GM08714 (cell line): Measurements from ENCODE around the gene BMP2K.
A peak's percentile ranks its signal among the peaks of the same experiment; 100 is the strongest.
"Not testable (repeated sequence)": the region's sequence is repeated elsewhere in the genome, so short reads cannot be mapped to it uniquely, and the experiment has no call there.

Source experiments
- H3K4me3 ChIP-seq: fragments of 200-500 bp; sonication (Bioruptor generic); 2 replicates; pipeline ENCODE4 v1.5.1; 2014; ENCODE audit warnings: mild to moderate bottlenecking, low read length, inconsistent platforms
- ZNF274 ChIP-seq: IDR thresholded peaks from 2 replicates; pipeline ENCODE4 v1.6.1; 2012; ENCODE audit warnings: mild to moderate bottlenecking, low read depth, low read length

Gene BMP2K

DNA sequence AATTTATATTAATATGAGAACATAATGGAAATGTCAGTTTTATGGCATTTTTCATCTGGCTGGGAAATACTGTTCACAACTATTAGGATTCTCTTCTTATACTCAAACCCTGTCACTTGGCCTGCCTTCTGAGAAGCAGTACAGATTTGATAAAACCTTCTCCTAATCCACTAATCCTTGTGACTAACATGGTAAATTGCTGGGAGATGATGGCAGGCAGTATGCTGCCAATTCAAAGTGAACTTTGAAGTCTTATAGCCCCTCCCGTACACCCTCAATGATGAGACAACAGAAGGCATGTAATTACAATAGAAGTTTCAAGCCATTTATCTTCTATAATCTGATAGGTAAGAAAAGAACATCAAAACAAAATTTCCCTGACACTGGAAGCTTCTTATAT is 126.1 kb downstream of the BMP2K start:
- TF ChIP-seq ZNF274: no peak
- H3K4me3 ChIP-seq: no peak overlapping the region

DNA sequence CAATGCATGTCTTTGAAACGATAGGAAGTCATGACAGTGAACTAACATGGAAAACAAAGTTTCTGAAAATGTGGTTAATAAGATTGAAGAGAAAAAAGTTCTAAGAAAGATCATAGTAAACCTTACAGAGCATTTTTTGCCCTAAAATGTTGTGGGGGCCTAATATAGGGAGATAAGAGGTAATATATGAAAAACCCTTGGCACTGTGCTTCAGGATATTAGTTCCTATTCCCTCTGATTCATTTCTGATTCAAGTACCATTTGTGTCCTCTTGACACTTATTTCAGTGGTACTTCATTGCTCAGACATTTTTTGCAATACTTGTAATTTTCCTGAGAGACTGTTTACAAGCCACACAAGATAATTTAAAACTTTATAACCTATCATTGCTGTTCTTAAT is 128.0 kb downstream of the BMP2K start:
- no peak for TF ChIP-seq ZNF274
- no peak overlapping the region for H3K4me3 ChIP-seq

DNA sequence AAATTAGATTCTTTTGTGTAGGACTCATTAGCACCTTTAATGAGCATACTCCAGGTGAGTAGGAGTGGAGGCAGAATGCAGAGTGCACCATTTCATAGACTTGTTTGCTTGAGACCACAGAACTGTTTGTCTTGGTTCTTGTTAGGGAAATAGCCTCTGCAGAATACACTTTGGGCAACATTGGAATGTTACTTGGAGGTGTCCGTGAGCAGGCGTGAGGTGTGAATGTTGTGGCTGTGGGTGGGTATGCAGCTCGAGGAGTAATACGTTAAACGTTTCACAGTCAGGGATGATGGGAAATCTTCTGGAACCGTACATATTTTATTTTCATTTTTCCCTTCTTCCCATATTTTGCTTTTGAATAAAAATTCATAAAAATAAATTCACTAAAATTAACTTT is 131.5 kb downstream of the BMP2K start:
- no peak overlapping the region for H3K4me3 ChIP-seq
- no peak for TF ChIP-seq ZNF274

DNA sequence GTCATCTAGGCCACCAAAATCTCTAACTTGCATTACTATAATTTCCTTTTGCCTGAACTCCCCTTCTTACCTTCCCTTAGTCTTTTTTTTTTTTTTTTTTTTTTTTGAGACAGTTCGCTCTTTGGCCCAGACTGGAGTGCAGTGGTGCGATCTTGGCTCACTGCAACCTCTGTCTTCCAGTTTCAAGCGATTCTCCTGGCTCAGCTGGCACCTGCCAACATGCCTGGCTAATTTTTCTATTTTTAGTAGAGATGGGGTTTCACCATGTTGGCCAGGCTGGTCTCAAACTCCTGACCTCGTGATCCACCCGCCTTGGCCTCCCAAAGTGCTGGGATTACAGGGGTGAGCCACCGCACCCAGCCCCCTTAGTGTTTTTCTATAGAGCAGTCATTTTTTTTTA is 132.8 kb downstream of the BMP2K start:
- H3K4me3 ChIP-seq: not testable (repeated sequence)

DNA sequence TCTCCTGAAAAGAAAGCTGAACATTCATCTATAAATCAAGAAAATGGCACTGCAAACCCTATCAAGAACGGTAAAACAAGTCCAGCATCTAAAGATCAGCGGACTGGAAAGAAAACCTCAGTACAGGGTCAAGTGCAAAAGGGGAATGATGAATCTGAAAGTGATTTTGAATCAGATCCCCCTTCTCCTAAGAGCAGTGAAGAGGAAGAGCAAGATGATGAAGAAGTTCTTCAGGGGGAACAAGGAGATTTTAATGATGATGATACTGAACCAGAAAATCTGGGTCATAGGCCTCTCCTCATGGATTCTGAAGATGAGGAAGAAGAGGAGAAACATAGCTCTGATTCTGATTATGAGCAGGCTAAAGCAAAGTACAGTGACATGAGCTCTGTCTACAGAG is 134.5 kb downstream of the BMP2K start:
- no peak for TF ChIP-seq ZNF274
- H3K4me3 ChIP-seq: no peak overlapping the region

DNA sequence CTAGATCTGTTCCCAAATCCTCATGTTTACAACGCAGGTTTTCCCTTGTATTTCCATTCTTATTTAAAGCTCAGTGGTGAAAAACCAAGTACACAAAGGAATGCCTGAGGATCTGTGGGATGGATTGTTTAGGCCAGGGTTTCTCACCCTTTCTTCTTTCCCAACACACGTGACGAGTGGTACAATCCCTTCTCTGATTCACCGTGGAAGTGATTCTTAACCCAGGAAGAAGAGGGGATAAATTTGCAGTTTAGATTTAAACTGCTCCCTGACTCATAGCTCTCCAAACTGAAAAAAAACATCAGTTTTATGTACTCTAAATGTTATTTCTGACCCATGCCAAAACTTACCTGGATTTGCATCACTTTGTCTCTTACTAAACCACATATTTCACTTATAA is 146.1 kb downstream of the BMP2K start:
- H3K4me3 ChIP-seq: no peak overlapping the region
- TF ChIP-seq ZNF274: no peak

DNA sequence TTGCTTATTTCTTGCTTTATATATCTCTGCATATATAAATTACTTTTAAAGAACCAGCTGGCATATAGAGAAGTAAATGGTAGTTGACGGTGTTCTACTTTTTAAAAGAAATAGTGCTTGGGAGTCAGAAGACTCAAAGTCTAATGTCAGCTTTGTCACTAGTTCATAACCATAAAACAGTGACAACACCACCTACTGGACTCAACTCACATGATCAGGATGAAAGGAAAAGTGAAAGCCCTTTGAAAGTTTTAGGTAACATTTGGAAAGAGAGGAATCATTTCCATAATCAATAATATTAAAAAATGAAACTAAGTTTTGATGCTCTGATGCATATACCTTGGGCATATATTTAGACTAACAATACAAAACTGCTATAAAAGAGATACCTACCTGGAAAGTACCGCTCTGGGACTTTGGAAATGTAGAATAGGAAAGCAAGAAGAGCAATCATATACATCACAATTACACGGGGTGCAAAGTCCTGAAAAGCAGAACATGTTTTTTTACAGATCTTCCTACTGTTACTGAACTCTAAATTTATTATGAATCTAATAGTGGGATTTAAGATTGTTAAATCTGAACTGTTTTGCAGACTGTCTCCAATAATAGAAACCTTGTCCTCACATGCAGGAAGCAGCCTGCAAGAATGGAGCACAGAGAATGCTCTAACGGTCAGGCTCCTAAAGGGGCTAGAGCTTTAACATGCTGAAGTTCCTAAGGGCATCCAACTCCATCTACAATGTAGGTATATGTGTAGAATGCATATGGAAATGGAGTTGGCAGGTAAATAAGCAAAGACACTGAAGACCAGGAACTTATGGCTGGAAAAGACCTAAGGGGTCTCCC is 147.5 kb downstream of the BMP2K start:
- H3K4me3 ChIP-seq: no peak overlapping the region
- TF ChIP-seq ZNF274: no peak

DNA sequence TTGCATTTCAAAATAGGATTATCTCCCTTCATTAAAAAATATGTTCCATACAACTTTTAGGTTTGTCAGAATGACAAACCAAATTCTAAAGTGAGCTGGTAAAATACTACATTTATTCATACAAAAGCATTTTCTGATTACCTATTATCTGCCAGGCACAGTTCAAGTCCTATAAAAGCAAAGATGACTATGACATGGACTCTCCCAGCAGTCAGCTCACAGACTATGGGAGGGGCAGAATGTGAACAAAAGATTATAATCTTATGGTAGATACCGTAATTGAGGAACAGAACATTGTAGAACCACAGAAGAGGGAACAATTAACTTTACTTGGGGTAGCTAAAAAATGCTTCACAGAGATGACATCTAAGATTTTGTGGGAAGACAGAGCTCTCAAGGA is 150.7 kb downstream of the BMP2K start:
- no peak for TF ChIP-seq ZNF274
- no peak overlapping the region for H3K4me3 ChIP-seq

DNA sequence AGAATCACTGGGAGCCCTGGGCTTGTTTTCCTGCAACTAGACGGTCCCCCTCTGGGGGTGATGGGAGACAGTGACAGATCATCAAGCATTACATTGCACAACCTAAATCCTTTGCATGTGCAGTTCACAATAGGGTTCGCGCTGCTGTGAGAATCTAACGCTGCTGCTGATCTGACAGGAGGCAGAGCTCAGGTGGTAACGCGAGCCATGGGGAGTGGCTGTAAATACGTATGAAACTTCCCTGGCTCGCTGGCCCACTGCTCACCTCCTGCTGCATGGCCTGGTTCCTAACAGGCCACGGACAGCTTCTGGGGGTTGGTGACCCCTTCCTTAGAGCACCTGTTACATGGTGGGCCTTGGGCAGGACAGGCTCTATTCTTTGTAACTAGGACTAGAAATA is 152.7 kb downstream of the BMP2K start:
- TF ChIP-seq ZNF274: no peak

DNA sequence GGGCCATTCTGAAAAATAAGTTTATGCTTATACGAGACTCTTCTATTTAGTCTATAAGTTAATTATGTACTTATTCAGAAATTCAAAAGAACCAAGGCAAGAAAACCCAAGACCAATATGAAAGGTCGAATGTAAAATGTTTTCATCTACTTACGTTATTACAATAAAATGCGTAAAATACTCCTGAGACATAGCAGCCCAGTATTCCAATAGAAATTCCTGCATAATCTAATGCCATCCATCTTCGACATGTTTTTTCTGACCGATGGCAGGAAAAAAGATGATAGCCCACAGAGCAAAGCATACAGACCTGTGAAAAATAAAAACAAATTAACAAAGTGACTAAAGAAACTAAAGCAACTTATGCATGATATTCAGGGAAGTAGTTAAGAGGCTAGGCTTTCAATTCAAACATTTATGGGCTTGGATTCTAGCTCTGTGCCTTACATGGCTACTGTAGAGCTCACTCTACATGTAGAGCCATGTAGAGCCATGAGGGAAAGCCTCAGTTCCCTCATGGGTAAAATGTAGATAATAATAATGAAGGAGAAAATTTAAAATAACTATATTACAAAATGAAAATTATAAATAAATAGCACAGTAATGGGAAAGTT is 154.0 kb downstream of the BMP2K start:
- TF ChIP-seq ZNF274: no peak
- no peak overlapping the region for H3K4me3 ChIP-seq

More for the DNA sequence above, 152.7 kb downstream of the BMP2K start:
- no peak overlapping the region for H3K4me3 ChIP-seq

DNA sequence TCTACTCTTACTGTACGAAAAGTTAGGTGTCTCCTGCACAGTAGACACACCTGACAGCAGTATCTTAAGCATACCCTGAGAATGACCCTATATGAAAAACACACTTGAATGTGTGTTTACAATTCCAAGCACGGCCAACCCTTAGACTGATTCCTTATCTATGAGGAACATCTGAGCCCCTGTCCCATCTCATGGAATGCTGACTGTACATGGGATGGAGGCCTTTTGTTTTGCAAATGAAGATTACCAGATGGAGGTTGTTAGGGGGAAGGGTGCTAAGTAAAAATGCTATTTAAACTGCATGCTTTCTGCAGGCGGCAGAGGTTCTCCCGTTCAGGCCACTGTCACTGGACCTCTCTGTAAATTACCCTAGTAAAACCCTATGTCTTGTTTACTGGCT is 160.8 kb downstream of the BMP2K start:
- H3K4me3 ChIP-seq: no peak overlapping the region
- no peak for TF ChIP-seq ZNF274

DNA sequence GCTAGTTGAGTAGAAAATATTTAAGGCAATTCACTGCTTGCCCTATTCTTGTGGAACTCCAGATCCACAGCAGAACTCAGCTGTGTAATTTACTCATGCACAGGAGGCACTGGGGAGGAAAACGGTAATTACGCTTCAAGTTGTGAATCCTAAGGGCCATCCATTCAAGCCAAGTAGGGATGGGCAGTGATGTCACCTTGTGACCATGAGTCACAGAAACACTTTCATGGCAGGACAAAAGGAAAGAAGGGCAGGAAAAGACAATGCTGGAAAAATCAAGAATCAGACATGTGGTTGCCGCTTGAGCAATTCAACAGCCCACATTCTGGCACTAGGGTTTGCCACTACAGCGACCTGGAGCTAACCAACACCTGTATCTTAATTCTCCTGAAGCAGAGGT is 161.7 kb downstream of the BMP2K start:
- TF ChIP-seq ZNF274: no peak
- H3K4me3 ChIP-seq: no peak overlapping the region

DNA sequence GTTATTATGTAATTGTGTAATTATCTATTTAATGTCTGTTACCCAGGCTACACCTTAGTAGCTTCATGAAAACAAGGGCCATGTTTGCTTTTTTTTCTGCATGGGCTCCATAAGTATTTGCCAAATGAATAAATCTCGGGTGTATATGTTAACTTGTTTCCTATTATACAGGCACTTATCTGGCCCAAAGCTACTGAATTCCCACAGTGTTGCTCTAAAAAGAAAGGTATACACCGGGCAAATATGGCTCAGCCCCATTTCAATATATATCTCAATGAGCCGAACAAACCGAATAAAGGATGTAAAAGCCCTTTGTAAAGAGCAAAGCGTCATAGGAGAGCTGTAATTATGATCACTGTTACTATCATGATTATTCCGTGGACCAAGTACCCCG is 162.3 kb downstream of the BMP2K start:
- peak overlapping the region; percentile 79 for H3K4me3 ChIP-seq
- TF ChIP-seq ZNF274: no peak

DNA sequence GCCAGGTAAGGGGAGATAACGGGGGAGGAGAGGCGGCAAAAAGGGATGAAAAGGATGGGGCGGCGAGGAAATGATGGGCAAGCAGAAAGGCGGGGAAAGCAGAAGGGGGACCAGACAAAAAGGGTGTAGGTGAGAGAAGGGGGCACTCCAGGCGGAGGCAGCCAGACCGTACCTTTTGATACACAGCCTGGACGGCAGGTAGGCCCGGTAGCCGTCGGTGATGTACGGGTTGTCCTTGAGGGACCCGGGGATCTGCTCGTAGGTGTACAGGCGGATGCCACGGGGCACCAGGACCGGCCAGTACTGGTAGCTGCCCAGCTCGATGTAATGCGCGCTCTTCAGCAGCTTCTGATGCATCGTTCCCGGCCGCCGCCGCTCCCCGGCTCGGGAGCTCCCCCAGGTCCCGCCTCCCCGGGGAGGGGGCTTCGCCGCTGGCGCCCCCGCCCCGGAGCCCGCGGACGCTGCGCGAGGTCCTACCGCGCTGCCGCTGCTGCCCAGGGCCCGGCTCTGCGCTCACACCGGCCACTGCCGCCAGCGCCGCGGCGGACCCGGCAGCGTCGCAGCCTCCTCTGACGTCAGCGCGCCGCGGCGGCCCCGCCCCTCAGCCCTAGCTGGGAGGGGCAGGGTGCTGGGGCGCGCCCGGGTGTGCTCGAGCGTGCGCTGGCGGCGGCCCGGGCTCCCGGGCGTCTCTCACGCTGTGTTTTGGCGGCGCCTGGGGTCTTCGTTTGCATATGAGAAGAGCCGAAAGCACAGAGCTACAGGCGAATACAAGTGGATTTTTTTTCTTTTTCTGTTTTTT is 162.9 kb downstream of the BMP2K start, which contains the start of gene PAQR3:
TSS of gene PAQR3 (minus strand) at position 571 of the 799 bp plus-strand sequence. CDS start at position 357, 214 bp downstream.
- TF ChIP-seq ZNF274: no peak
- peak within 1 kb of the TSS; percentile 79 for H3K4me3 ChIP-seq

DNA sequence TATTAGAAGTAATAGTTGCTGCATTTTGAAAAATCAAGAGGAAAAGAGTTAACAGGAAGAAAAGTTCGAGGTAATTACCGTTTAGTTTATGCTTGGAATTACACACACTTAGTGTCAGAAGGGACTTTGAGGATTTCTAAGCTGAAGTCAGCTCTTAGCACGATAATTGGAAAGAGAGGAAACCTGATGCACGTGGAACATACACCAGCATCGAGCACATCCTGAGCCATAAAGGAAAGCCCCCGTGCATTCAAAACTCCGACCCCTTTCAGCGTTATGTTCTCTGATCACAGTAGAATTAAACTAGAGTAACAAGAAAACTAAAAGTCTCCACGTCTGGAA is 163.5 kb downstream of the BMP2K start:
- peak overlapping the region; percentile 79 for H3K4me3 ChIP-seq
- TF ChIP-seq ZNF274: no peak
